Measurements from ENCODE around the gene SH2D7.

The SH2D7 gene

GRCh38 chr15:78049691-78050440 is 42.5 kb upstream of the SH2D7 start:
- DNase-seq (ENCODE audit: extremely low read depth, low read depth), result no peak
- TF ChIP-seq CTCF (IDR thresholded peaks at IDR 0.05; ENCODE audit: low read depth, low read length), result no peak

GRCh38 chr15:78050441-78050809 is 41.9 kb upstream of the SH2D7 start:
- TF ChIP-seq CTCF (IDR thresholded peaks at IDR 0.05; ENCODE audit: low read depth, low read length), result no peak

GRCh38 chr15:78050826-78051225 is 41.5 kb upstream of the SH2D7 start:
- DNase-seq (ENCODE audit: extremely low read depth, low read depth), result no peak
- no peak for TF ChIP-seq CTCF (IDR thresholded peaks at IDR 0.05; ENCODE audit: low read depth, low read length)

More at GRCh38 chr15:78050441-78050809, 41.9 kb upstream of the SH2D7 start:
- DNase-seq (ENCODE audit: extremely low read depth, low read depth), result no peak

GRCh38 chr15:78051596-78051995 is 40.8 kb upstream of the SH2D7 start:
- no peak for TF ChIP-seq CTCF (IDR thresholded peaks at IDR 0.05; ENCODE audit: low read depth, low read length)
- DNase-seq (ENCODE audit: extremely low read depth, low read depth), result no peak

- no peak for DNase-seq (ENCODE audit: extremely low read depth, low read depth)
- no peak for TF ChIP-seq CTCF (IDR thresholded peaks at IDR 0.05; ENCODE audit: low read depth, low read length)
These were observed 40.4 kb upstream of the SH2D7 start for GRCh38 chr15:78052001-78052401.

- DNase-seq (ENCODE audit: extremely low read depth, low read depth), result no peak
- TF ChIP-seq CTCF (IDR thresholded peaks at IDR 0.05; ENCODE audit: low read depth, low read length), result no peak
These were observed 39.8 kb upstream of the SH2D7 start for GRCh38 chr15:78052545-78052944.

GRCh38 chr15:78054518-78054917 is 37.8 kb upstream of the SH2D7 start:
- no peak for TF ChIP-seq CTCF (IDR thresholded peaks at IDR 0.05; ENCODE audit: low read depth, low read length)
- no peak for DNase-seq (ENCODE audit: extremely low read depth, low read depth)
